ENCODE results near the gene PRAMEF15.
A peak's percentile ranks its signal among the peaks of the same experiment; 100 is the strongest.
"Not testable (repeated sequence)": the region's sequence is repeated elsewhere in the genome, so short reads cannot be mapped to it uniquely, and the experiment has no call there.

The PRAMEF15 gene

GRCh38 chr1:13356774-13357173, 41.4 kb downstream of the PRAMEF15 start:
- peak; percentile 43; the same call in 1 of the 2 replicates for TF ChIP-seq CTCF (IDR thresholded peaks at IDR 0.05; ENCODE audit: low read depth, low read length)
- DNase-seq, result peak; percentile 42
- not testable (repeated sequence) for H3K27me3 ChIP-seq (ENCODE audit: insufficient read depth, low read depth, severe bottlenecking); H3K9me3 ChIP-seq (ENCODE audit: severe bottlenecking); H3K27ac ChIP-seq; H3K4me3 ChIP-seq (ENCODE audit: low read depth, low read length); H3K36me3 ChIP-seq

GRCh38 chr1:13362364-13362763, 47.0 kb downstream of the PRAMEF15 start:
- not testable (repeated sequence) for H3K27me3 ChIP-seq (ENCODE audit: insufficient read depth, low read depth, severe bottlenecking); H3K4me3 ChIP-seq (ENCODE audit: low read depth, low read length); H3K27ac ChIP-seq; DNase-seq; H3K36me3 ChIP-seq; H3K9me3 ChIP-seq (ENCODE audit: severe bottlenecking)

- not testable (repeated sequence) for H3K36me3 ChIP-seq; H3K27ac ChIP-seq; H3K27me3 ChIP-seq (ENCODE audit: insufficient read depth, low read depth, severe bottlenecking); H3K9me3 ChIP-seq (ENCODE audit: severe bottlenecking); DNase-seq; H3K4me3 ChIP-seq (ENCODE audit: low read depth, low read length)
Observed at GRCh38 chr1:13364928-13365327, 49.5 kb downstream of the PRAMEF15 start.

- not testable (repeated sequence) for H3K27ac ChIP-seq
- H3K27me3 ChIP-seq (ENCODE audit: insufficient read depth, low read depth, severe bottlenecking), result peaks cover 14% of the 10 kb centered on the region
Observed at GRCh38 chr1:13366536-13366935, 51.2 kb downstream of the PRAMEF15 start.

GRCh38 chr1:13368544-13368943, 53.2 kb downstream of the PRAMEF15 start:
- peak; percentile 39 for TF ChIP-seq CTCF (IDR thresholded peaks at IDR 0.05; ENCODE audit: low read depth, low read length)
- not testable (repeated sequence) for H3K36me3 ChIP-seq; H3K27ac ChIP-seq; H3K4me3 ChIP-seq (ENCODE audit: low read depth, low read length); H3K9me3 ChIP-seq (ENCODE audit: severe bottlenecking)
- peaks cover 27% of the 10 kb centered on the region for H3K27me3 ChIP-seq (ENCODE audit: insufficient read depth, low read depth, severe bottlenecking)
- peak; percentile 47 for DNase-seq

More at GRCh38 chr1:13366536-13366935, 51.2 kb downstream of the PRAMEF15 start:
- not testable (repeated sequence) for DNase-seq; H3K4me3 ChIP-seq (ENCODE audit: low read depth, low read length); H3K36me3 ChIP-seq; H3K9me3 ChIP-seq (ENCODE audit: severe bottlenecking)

Measured in WERI-Rb-1 (cell line).